ENCODE results near the gene WWOX. TPM values are rescaled to one million over a fixed set of nuclear protein-coding genes. Genes with fewer than 3 reads are reported as not detected.

The WWOX gene
- total RNA-seq, 1 experiment from 2014 or later, result 35.6 TPM

GRCh38 chr16:78150233-78150632 lies 50.8 kb downstream of the WWOX start:
- POLR2A ChIA-PET (ENCODE audit: unreplicated experiment), result no interaction called here
- no peak for DNase-seq
- Histone ChIP-seq H3K4me1 (replicated peaks; ENCODE audit: insufficient read depth) (no peaks in the 10 kb centered on the region), H3K4me3 (no peak overlapping the region), H3F3A (ENCODE audit: insufficient read depth, low read depth) (no peaks in the 10 kb centered on the region), H3K79me2 (ENCODE audit: low read depth) (no peaks in the 10 kb centered on the region), H3K27me3 (ENCODE audit: insufficient read depth, low read depth) (no peaks in the 10 kb centered on the region), H3K9me3 (ENCODE audit: insufficient read depth, low read depth) (no peaks in the 10 kb centered on the region), H3K27ac (no peak overlapping the region), H2AFZ (no peak overlapping the region), H4K20me1 (ENCODE audit: insufficient read depth) (no peaks in the 10 kb centered on the region), H3K9me2 (ENCODE audit: insufficient read depth) (no peaks in the 10 kb centered on the region), H3K36me3 (ENCODE audit: low read depth) (no peaks in the 10 kb centered on the region), H3K4me2 (no peak overlapping the region)
- no TSS peak for BruUV-seq (replicated peaks)
- CTCF ChIA-PET, result no interaction called here
- intact Hi-C loops (cut with micrococcal nuclease; ENCODE audit: unreplicated experiment), result no loop called here
- TF ChIP-seq CTCF (conservative IDR thresholded peaks at IDR 0.05) (no peak), EZH2 (IDR thresholded peaks at IDR 0.05; ENCODE audit: low read depth) (no peak)

- Histone ChIP-seq H3K4me1 (replicated peaks; ENCODE audit: insufficient read depth) (no peaks in the 10 kb centered on the region), H3K36me3 (ENCODE audit: low read depth) (no peaks in the 10 kb centered on the region), H4K20me1 (ENCODE audit: insufficient read depth) (no peaks in the 10 kb centered on the region), H3K27ac (no peak overlapping the region), H3F3A (ENCODE audit: insufficient read depth, low read depth) (no peaks in the 10 kb centered on the region), H3K79me2 (ENCODE audit: low read depth) (no peaks in the 10 kb centered on the region), H3K4me3 (no peak overlapping the region), H3K9me2 (ENCODE audit: insufficient read depth) (no peaks in the 10 kb centered on the region), H3K27me3 (ENCODE audit: insufficient read depth, low read depth) (no peaks in the 10 kb centered on the region), H2AFZ (no peak overlapping the region), H3K9me3 (ENCODE audit: insufficient read depth, low read depth) (no peaks in the 10 kb centered on the region), H3K4me2 (no peak overlapping the region)
- POLR2A ChIA-PET (ENCODE audit: unreplicated experiment), result no interaction called here
- no peak for DNase-seq
- no TSS peak for BruUV-seq (replicated peaks)
- no peak for TF ChIP-seq CTCF (conservative IDR thresholded peaks at IDR 0.05)
- no peak for TF ChIP-seq EZH2 (IDR thresholded peaks at IDR 0.05; ENCODE audit: low read depth)
- CTCF ChIA-PET, result no interaction called here
- intact Hi-C loops (cut with micrococcal nuclease; ENCODE audit: unreplicated experiment), result no loop called here
Measured at GRCh38 chr16:78154729-78155461, 55.4 kb downstream of the WWOX start.

GRCh38 chr16:78155791-78156345 lies 56.4 kb downstream of the WWOX start:
- CTCF ChIA-PET, result no interaction called here
- no peaks in the 10 kb centered on the region for H3K9me3 ChIP-seq (ENCODE audit: insufficient read depth, low read depth)
- no peaks in the 10 kb centered on the region for H3K9me2 ChIP-seq (ENCODE audit: insufficient read depth)
- no peaks in the 10 kb centered on the region for H3K79me2 ChIP-seq (ENCODE audit: low read depth)
- no peak overlapping the region for H3K27ac ChIP-seq
- no peaks in the 10 kb centered on the region for H3K27me3 ChIP-seq (ENCODE audit: insufficient read depth, low read depth)
- POLR2A ChIA-PET (ENCODE audit: unreplicated experiment), result no interaction called here
- no peaks in the 10 kb centered on the region for H3K36me3 ChIP-seq (ENCODE audit: low read depth)
- H4K20me1 ChIP-seq (ENCODE audit: insufficient read depth), result no peaks in the 10 kb centered on the region
- BruUV-seq (replicated peaks), result no TSS peak
- TF ChIP-seq CTCF (conservative IDR thresholded peaks at IDR 0.05) (no peak), EZH2 (IDR thresholded peaks at IDR 0.05; ENCODE audit: low read depth) (no peak)
- intact Hi-C loops (cut with micrococcal nuclease; ENCODE audit: unreplicated experiment), result no loop called here
- no peak for DNase-seq
- H3K4me3 ChIP-seq, result no peak overlapping the region
- no peak overlapping the region for H2AFZ ChIP-seq
- H3K4me1 ChIP-seq (replicated peaks; ENCODE audit: insufficient read depth), result no peaks in the 10 kb centered on the region
- H3K4me2 ChIP-seq, result no peak overlapping the region
- H3F3A ChIP-seq (ENCODE audit: insufficient read depth, low read depth), result no peaks in the 10 kb centered on the region

All from PC-9 (cell line).